ENCODE measurements around the gene HMX3.

HMX3 gene

DNA sequence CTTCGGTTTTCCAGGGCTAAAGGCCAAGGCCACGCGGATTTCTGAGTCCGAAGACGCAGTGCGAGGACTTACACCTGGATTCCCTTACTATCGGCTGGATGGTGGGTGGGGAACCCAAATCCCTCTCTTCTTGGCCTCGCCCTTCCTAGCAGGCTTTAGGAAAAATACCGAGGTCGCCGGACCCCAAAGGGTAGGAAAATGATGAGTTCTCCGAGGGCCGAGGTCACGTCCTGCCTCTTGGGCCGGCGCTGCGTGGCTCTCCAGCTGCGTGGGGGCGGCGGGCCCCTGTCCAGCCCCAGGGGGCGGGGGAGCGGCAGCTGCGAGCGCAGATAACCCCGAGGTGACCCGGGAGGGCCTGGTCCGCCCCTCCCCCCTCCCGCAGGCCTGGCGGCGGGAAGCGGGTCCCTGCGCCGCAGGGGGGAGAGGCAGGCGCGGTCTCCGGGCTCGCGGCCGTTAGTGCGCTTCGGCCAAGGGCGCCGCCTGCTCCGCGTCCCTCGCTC is 805 bp upstream of the HMX3 start:
- no peak for DNase-seq

DNA sequence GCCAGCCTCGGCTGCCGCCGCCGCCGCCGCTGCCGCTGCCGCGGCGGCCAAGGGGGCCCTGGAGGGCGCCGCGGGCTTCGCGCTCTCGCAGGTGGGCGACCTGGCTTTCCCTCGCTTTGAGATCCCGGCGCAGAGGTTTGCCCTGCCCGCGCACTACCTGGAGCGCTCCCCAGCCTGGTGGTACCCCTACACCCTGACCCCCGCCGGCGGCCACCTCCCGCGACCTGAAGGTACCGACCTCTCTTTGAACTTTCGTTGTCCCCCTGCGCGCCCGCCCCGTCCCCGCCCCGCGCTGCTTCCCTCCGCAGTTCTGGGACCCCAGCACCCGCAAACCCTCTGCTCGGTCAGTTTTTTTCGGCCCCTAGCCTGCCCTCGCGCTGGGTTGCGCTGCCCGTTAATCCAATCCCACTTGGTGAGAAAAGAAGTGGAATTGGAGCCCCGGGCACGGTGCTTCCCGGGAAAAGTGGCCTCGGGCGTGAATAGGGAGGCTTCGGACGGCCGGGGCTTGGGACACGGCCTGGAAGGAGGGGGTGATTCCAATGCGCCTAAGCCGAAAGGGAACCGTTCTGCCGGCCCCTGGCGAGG is 543 bp downstream of the HMX3 start:
- no peak for DNase-seq

DNA sequence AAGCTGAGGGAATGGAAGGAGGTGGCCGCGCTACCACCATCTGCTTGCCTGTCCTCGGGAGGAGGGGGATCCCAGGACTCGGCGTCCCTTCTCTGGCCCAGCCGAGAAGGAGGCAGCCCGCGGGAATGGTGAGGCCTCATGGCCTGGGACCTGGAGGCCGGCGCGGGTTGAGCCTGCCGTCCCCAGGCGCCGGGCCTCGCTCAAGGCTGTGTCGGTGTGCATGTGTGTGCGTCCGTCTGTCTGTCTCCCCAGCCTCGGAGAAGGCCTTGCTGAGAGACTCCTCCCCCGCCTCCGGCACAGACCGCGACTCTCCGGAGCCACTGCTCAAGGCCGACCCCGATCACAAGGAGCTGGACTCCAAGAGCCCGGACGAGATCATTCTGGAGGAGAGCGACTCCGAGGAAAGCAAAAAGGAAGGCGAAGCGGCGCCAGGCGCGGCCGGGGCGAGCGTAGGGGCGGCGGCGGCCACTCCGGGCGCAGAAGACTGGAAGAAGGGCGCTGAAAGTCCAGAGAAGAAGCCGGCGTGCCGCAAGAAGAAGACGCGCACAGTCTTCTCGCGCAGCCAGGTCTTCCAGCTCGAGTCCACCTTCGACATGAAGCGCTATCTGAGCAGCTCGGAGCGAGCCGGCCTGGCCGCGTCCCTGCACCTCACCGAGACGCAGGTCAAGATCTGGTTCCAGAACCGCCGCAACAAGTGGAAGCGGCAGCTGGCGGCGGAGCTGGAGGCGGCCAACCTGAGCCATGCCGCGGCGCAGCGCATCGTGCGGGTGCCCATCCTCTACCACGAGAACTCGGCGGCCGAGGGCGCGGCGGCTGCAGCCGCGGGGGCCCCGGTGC is 1.3 kb downstream of the HMX3 start:
- DNase-seq, result no peak

GRCh38 chr10:123139165-123139520 is 3.4 kb downstream of the HMX3 start:
- DNase-seq, result no peak

GRCh38 chr10:123139521-123140163 is 3.9 kb downstream of the HMX3 start:
- no peak for DNase-seq

DNA sequence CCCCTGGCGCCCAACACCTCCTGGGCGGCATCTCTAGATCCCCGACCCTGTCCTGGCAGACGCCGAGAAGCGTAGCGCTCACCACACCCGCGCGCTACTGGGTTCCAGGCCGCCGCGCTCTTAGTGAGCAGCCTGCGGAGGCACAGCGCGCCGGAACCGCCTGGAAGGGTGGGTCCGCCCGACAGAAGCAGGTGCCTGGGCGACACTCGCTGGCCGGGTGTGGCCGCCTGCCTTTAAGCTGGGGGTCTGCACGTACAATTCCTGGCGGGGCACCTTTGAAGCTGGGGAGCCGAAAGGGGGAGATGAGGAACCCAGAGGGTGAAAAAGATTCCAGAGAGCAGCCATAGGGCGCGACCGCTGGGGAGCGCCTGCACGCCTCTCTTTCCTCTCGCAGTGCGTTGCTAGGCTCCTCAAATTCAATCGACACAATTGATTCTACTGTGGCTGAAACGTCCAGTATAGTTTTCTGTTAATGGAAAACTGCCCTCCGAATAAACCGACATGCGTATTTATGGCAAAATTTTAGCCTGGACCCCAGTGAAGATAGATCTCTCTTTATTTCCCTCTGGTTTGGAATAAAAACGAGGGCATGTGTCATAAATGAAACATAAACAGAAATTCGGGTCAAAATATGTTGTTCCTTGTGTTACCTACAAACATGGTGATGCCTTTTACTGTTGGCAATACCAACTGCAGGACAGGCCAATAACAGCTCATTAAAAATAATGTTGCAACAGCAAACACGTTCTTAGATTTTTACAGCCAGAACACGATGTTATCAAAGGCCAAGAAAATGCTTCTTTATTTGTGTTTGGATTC is 4.6 kb downstream of the HMX3 start:
- no peak for DNase-seq

DNA sequence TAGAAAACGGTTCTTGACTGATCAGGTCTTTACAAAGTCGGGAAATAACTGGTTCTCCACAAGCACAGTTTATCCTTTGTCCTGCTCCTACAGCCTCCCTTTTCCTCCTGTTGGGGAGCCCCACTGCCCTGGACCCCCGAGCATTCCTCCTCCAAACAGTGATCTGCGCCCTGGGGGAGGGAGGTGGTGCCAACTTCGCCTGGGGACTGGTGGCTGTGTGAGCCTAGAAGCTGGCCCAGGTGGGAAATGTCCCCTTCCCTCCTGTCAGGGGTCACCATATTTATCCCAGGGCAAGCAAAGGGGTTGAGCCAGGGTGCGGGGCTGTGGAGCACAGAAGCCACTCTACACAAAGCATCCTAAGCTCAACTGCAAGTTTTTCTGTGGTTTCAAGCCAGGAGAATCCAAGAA is 5.2 kb downstream of the HMX3 start:
- DNase-seq, result no peak

GRCh38 chr10:123141791-123142700 is 6.3 kb downstream of the HMX3 start:
- DNase-seq, result no peak

GRCh38 chr10:123142701-123143161 is 7.0 kb downstream of the HMX3 start:
- DNase-seq, result no peak

DNA sequence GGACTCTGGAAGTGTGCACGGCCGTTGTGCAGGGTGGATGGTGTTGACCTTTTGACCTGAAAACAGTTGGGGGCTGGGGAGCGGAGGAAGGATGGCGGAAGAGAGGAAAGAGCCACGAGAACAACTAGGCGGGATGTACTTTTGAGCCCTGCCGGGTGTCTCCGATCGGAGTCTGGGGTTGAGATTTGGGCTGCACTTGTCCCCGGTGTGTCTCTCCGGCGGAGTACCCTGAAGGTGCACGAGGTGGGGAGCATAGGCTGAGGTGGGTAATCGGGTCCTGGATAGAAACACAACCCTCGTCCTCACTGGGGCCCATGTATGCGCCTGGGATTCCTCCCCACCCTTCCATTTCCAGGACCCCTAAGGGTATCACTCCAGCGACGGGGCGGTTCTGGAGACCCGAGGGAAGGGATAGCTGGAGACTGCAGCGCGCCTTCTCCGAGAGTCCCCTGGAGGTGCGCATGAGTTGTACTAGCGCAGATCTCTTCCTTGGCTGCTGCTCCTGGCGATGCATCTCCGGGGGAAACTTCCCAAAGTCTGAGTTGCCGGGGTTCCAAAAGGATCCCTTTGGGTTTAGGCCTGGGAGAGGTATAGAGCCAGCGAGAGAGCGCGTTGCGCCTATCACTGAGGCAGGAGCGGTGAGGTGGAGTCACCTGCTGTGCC is 7.5 kb downstream of the HMX3 start:
- DNase-seq, result no peak

DNA sequence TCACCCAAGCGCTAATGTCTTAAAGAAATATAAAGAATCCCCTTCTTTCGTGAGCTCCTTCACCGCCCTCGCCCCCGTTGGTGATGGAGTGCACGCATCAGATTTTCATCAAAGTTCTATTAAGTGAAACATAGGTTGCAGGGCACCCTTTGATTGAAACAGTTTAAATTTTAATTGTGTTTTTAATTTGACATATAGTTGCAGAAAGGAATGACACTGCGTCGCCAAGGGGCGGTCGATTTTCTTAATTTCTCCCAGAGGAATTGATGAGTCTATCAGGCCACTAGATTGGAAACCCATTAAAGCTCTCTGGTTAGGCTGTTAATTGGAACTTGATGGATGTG is 8.0 kb downstream of the HMX3 start:
- no peak for DNase-seq

DNA sequence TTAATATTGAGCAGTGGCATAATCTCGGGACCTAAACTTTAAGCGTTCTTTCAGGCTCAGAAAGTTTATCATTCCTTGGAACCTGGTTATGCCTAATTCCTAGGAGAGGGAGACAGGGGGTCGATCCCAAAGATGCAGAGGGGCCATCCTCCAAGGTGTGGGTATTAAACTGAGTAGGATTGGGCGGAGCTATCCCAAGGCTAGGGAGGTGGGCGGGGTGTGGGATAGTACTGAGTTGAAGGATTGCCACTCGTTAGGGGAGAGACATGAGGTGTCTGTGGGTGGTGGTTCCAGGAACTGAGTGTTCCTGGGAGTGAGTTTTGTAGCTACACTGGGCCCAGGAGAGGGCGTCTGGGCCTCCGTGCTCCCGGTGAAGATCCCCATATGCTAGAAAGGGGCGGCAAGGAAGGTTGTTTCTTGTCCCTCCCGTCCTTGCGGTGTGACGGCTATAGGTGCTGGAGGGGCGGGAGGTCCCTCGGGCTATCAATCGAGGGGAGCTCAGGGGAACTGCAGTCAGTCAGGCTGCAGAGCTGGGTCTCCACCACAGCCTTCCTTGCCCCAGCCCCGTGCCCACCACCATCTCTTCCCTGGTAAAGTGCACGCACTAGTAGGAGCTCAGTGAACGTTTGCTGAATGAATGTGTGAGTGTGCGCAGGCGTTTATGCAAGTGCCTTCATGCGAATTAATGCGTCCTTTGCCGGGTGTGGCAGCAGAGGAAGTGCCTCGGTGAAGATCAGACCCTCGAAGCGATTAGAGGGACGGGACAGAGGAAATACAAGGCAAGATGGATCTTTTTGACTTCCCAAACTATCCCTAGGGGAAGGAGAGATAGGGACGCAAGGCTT is 9.1 kb downstream of the HMX3 start:
- no peak for DNase-seq

DNA sequence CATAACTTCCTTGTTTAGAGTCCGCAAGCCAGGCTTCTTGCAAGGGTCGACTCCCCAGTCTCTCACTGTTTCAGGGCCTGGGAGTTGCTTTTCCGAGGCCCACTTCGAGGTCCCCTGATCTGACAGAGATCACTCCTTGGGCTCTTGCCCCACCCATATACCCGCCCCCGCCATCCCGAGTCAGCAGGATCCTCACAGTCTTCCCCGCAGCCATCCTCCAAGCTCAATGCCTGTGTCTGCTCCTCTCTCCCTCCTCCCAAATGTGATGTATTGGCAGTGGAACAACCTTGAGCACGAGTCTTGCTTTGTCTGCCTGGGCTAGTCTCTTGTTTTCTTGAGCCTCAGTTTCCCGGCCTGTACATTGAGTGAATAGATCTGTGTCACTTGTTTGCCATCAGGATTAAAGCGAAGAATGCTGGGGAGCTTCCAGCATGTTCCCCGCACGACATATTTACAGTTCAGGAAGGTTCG is 9.8 kb downstream of the HMX3 start:
- no peak for DNase-seq

- no peak for DNase-seq
These were observed 10.5 kb downstream of the HMX3 start for GRCh38 chr10:123146013-123146893.

GRCh38 chr10:123146894-123147634 is 11.3 kb downstream of the HMX3 start:
- no peak for DNase-seq

DNA sequence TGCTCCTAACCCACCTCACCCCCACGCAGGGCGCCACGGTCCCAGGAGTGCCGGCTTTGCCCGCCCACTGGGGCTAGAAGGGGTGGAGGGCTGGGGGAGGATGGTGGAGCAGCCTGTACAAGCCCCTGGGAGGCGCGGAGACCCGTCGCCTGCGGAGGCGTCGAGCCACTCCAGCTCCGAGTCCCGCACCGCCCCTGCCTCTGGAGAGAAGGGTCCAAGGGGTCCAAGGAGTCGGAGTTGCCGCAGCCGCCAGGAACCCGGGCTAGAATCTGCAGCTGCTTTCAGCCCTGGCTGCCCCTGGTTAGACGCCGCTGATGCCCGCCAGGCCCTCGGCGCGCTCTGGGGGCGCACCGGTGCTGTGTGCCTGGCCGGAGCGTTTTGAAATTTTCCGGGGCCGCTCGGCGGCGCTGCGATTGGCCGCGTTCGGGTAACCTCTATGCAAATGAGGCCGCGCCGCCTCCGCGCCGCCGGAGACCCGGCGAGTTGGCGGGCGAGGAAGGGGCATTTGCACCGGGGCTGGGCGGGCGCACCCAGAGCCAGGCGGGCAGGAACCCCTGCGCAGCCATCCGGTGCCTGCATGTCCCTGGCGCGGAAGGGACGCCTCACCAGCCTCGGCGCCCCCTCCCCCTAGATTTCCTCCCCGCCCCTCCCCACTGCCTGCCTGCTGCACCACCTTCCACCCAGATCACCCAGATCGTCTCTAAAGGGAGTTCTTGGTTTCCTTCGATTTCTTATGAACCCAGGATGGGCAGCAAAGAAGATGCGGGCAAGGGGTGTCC is 12.1 kb downstream of the HMX3 start, which contains the start of gene HMX2:
Gene HMX2 (plus strand): TSS at position 502 of the 779 bp plus-strand sequence. CDS start 243 bp downstream, at position 745.
- DNase-seq, result no peak

GRCh38 chr10:123148414-123149161 is 12.8 kb downstream of the HMX3 start:
- DNase-seq, result no peak

Measured in CD4-positive, alpha-beta T cell treated with Interleukin-4 for 4 hours (primary cell).